ENCODE results near the gene LAMB1.

Gene LAMB1

GRCh38 chr7:107949443-107949935 is 53.5 kb downstream of the LAMB1 start:
- in situ Hi-C loops (cut with MboI; ENCODE audit: low sequenced_read_pairs): no loop called here

DNA sequence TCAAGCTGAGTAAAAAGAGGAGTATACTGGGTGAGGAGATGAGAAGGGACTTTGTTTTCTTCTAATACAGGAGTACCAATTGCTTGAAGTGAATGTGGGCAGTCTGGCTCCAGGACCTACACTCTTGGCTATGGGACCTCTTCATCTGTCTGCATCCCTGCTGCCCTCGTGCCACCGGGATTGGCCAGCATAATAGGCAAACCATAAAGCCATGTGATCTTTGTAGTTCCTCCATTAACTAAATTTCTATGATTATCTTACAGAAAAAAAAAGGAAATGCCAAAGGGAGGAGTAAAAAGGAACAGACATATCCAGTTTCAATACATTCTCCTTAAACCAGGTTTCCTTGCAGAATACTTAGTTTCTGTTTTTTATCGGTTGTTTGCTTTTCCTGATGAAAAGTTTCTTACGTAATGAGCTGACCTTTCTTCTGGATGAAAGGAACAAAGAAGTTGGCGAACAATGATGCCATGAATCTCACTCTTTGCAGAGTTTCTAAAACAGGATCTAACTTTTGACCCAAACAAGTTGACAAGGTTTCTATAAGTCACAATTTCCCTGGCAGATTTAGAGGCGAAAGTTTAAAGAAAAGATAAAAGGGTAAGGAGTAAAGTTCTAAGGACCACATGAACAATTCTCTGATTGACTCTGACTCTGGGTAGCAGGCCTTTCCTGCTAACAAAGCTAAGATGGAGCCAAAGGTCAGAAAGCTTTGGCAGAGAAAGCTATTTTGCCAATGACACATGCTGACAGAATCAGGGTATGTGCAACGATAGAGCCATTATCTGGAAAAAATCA is 54.1 kb downstream of the LAMB1 start:
- in situ Hi-C loops (cut with MboI; ENCODE audit: low sequenced_read_pairs): no loop called here

GRCh38 chr7:107946881-107947280 is 56.1 kb downstream of the LAMB1 start:
- in situ Hi-C loops (cut with MboI; ENCODE audit: low sequenced_read_pairs): no loop called here

GRCh38 chr7:107946451-107946850 is 56.5 kb downstream of the LAMB1 start:
- in situ Hi-C loops (cut with MboI; ENCODE audit: low sequenced_read_pairs): no loop called here

GRCh38 chr7:107945332-107945731 is 57.6 kb downstream of the LAMB1 start:
- in situ Hi-C loops (cut with MboI; ENCODE audit: low sequenced_read_pairs): no loop called here

DNA sequence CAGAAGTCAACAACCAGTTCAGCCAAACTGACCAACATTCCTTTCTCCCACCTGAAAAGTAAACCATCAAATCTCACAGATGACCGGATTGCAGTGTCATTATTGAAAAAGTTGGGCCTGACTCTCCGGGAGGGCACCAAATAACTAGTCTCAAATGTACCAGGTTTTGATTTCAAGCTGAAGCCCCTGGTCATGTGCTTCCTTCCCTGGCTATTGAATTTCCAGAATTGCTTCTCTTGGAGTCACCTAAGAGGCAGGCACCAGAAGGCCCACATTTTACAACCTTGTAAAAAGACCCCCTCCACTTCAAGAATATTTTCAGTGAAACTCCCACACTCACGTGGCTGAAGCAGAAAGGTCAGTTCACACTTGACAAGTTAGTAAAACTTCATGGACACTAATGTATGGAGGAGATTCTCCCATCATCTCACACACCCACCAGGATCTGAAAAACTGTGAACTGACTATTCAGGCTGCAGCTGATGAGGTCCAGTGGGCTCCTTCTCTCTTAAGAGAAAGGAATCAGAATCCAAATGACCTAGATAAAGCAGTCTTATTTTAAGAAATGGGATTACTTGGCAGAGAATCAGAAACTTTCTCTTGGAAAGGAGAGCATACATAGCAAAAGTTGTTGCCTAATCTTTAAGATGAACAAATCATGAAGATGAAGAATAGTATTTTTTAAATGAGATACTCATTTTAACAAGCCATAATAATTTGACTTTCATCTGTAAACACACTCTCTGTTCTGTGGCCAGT is 58.4 kb downstream of the LAMB1 start:
- in situ Hi-C loops (cut with MboI; ENCODE audit: low sequenced_read_pairs): no loop called here

- in situ Hi-C loops (cut with MboI; ENCODE audit: low sequenced_read_pairs): no loop called here
Observed at GRCh38 chr7:107943018-107943417, 59.9 kb downstream of the LAMB1 start.

DNA sequence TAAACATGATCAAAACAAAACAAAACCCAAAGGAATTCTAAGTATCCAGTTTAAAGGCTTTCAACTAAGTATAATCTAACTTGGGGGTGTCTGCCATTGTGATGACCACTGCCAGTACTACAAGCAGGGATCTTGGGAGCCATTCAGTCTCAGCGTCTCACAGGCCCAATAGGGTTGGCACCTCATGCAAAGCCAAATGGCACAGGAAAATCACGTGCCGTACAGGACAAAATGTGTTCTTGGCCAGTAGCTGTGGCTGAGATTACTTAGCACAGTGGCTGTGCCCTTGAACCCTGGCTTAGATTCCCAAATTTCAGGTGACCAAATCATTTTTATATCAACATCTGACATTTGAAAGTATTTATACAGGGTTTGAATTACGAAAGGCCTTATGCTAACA is 62.0 kb downstream of the LAMB1 start:
- in situ Hi-C loops (cut with MboI; ENCODE audit: low sequenced_read_pairs): no loop called here

GRCh38 chr7:107939573-107940489 is 63.1 kb downstream of the LAMB1 start:
- in situ Hi-C loops (cut with MboI; ENCODE audit: low sequenced_read_pairs): no loop called here

DNA sequence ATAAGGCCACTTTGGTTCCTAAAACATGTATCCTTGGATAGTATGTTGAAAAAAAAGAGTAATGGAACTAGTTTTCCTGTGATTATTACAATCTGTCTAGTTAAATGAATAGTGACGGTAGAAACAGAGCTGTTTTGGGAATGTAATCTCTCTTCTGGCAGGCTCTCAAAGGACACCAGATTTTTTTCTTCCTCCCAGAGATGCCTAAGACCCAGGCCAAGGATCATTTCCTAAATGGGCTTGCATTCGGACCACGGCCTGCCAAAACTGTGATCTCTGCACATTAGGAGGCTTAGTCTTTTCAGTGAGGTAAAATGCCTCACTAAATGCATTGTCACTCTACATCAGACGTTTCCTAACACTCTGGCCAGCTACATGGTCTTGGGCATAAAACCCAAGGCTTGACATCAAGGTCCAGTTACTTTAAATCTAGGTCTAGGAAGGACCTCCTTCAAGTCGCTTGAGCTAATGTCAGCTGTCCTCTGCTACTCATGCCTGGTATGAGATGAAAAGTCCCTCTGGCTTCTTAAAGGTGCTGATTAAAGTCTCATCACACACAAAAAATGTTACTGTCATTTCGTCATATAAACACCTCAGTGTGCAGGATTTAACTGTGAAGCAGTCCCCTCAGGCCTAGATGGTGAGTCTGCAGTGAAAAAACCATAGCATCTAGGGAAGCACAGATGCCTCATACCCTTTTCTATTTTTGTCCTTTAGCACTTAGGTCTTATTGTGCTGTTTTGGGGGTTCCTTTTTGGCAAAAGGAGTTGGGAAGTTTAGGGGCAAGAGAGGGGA is 64.3 kb downstream of the LAMB1 start:
- in situ Hi-C loops (cut with MboI; ENCODE audit: low sequenced_read_pairs): no loop called here

GRCh38 chr7:107937531-107937930 is 65.4 kb downstream of the LAMB1 start:
- in situ Hi-C loops (cut with MboI; ENCODE audit: low sequenced_read_pairs): no loop called here

DNA sequence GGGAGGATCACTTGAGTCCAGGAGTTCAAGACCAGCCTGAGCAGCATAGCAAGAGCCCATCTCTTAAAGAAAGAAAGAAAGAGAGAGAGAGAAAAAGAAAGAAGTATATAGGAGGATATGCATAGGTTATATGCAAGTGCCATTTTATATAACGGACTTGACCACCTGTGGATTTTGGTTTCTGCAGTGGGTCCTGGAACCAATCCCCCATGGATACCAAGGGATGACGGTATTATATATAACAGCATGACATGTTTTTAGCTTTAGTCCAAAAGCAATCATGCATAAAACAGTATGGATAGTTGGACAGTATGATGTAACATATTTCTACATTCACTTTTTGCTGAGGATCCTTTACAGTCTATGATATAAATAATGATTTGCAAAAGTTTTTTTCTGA is 66.6 kb downstream of the LAMB1 start:
- in situ Hi-C loops (cut with MboI; ENCODE audit: low sequenced_read_pairs): no loop called here

DNA sequence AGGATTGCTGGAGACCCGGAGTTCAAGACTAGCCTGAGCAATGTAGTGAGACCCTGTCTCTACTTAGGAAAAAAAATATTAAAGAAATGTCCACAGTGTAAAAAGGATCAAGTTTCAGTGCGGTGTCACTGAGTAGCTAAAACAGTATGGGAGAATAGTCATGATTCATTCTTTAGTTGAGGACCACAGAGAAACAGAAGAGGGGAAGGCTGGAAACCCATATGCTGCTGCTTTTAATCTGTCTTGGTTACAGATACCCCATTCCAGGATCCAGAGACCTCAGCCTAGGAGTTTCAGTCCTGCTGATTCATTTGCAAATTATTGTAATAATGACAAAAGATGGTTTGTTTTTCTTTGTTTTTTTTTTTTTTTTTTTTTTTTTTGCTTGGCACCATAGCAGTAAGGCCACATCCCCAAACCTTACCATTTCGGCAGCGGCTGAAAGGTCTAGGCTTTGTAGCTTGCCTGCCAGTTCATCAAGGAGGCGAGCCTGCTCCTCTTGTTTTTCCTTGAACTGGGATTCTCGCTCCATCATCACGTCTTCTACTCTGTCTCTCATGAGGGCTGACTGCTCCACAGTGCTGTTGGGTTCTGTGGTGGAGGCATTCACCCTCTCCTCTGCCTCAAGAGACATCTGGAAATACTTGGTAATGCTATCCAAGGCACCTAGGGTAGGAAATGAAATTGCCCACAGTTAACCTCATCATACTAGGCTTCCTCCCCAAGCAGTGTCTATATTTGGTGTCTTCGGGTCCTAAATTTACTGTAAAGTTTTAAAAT is 67.8 kb downstream of the LAMB1 start:
- in situ Hi-C loops (cut with MboI; ENCODE audit: low sequenced_read_pairs): no loop called here

- in situ Hi-C loops (cut with MboI; ENCODE audit: low sequenced_read_pairs): no loop called here
Observed at GRCh38 chr7:107933386-107934013, 69.5 kb downstream of the LAMB1 start.

- in situ Hi-C loops (cut with MboI; ENCODE audit: low sequenced_read_pairs): no loop called here
Observed at GRCh38 chr7:107932805-107933204, 70.2 kb downstream of the LAMB1 start.

DNA sequence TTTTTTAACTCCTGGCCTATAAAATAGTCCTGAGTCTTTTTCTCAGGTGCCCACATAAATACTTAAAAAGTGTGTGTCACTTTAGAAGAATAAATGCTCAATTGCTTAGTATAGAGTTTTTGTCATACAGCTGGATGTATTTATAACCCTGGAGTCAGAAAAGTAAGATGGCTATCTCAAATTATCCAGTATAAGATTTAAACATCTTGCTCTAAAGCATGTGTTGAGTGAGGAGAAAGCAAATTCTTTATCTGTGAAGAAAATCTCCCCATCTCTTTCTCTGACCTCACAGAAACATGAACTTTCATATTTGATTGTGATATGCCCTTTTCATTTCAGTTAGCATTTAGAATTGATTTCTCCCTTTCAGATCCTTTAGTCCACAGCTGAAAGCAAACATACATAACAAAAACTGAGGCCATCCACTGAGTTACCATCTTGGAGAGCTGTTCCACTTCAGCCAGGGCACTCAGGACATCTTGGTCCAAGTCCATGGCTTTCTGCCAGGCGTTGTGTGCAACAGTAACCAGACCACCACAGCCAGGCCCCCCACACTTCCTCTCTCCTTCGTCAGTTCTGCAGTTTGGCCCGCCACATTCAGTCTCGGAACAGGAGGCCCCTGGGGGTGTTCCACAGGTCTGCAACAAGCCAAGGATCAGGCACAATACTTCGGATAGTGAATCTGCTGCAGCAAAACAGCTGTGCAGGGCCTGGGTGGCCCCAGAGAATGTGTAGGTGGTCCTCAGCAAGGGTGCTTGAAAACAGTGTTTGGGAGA is 71.0 kb downstream of the LAMB1 start:
- in situ Hi-C loops (cut with MboI; ENCODE audit: low sequenced_read_pairs): no loop called here

- in situ Hi-C loops (cut with MboI; ENCODE audit: low sequenced_read_pairs): no loop called here
Observed at GRCh38 chr7:107926481-107926880, 76.5 kb downstream of the LAMB1 start.

GRCh38 chr7:107924841-107925504 is 78.0 kb downstream of the LAMB1 start:
- in situ Hi-C loops (cut with MboI; ENCODE audit: low sequenced_read_pairs): no loop called here
